ENCODE measurements around the gene USP49.

Gene USP49

GRCh38 chr6:41884957-41885356, 10.2 kb downstream of the USP49 start:
- Histone ChIP-seq H3K23ac (ENCODE audit: low read length in 2 of 2) (no peak overlapping the region), H3K18ac (ENCODE audit: low read depth in 1 of 2, low read length in 2 of 2) (no peak overlapping the region), H2BK120ac (ENCODE audit: low read depth, low read length) (no peak overlapping the region), H2BK15ac (ENCODE audit: low read depth, poor library complexity, severe bottlenecking) (no peak overlapping the region), H3K27me3 (ENCODE audit: control insufficient read depth in 1 of 2, insufficient read depth in 1 of 2, low read length in 2 of 2) (no peaks in the 10 kb centered on the region), H4K91ac (ENCODE audit: low read length) (no peak overlapping the region), H3K79me1 (replicated peaks; ENCODE audit: low read length, poor library complexity, severe bottlenecking) (peaks cover 15% of the 10 kb centered on the region), H4K8ac (ENCODE audit: low read length) (no peak overlapping the region), H3K4me3 (ENCODE audit: insufficient read depth in 1 of 2, low read depth in 1 of 2, low read length in 2 of 2) (no peak overlapping the region), H2AFZ (ENCODE audit: low read depth, low read length) (no peak overlapping the region), H3K4ac (ENCODE audit: low read depth in 1 of 2, low read length in 2 of 2) (no peak overlapping the region), H3K9me3 (ENCODE audit: control insufficient read depth, low read length) (no peaks in the 10 kb centered on the region), H3K36me3 (ENCODE audit: control insufficient read depth in 1 of 2, insufficient read depth in 2 of 2, low read depth in 1 of 2, low read length in 2 of 2) (peaks cover 0 to 4% of the 10 kb centered on the region in 2 experiments), H2AK5ac (ENCODE audit: low read length, severe bottlenecking) (no peak overlapping the region), H3K9ac (ENCODE audit: low read length) (no peak overlapping the region), H3K4me2 (ENCODE audit: low read length, poor library complexity, severe bottlenecking) (no peak overlapping the region), H3K4me1 (ENCODE audit: control insufficient read depth, insufficient read depth, low read depth, low read length) (no peaks in the 10 kb centered on the region), H2BK12ac (ENCODE audit: low read length in 2 of 2) (no peak overlapping the region), H3K14ac (ENCODE audit: low read length in 2 of 2) (no peak overlapping the region), H2BK5ac (ENCODE audit: low read depth, low read length, poor library complexity, severe bottlenecking) (no peak overlapping the region), H3K27ac (ENCODE audit: low read length, poor library complexity, severe bottlenecking) (no peak overlapping the region)
- DNase-seq, result no peak
- WGBS, result 81% methylated on average over 2 of the region's 5 CpGs

DNA sequence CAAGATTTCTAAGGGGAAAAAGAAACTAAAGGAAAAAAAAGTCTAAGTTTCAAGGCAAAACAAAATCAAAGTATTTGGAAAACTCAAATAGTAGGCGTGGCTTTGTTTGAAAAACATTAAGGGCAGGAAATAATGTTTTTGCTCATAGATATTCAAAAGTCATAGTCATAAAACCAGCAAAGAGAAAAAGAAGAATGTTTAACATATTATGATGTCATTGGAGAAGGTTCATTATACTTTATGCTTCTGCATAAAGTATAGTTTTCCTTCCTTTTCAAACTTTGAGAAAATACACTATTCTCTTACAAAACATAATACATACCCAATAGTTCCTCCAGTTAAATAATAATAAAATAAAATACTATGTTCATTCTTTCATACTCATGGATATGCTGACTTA, 13.7 kb downstream of the USP49 start:
- Histone ChIP-seq H3K79me1 (replicated peaks; ENCODE audit: low read length, poor library complexity, severe bottlenecking) (peaks cover 9% of the 10 kb centered on the region), H3K18ac (ENCODE audit: low read depth in 1 of 2, low read length in 2 of 2) (no peak overlapping the region), H2BK120ac (ENCODE audit: low read depth, low read length) (no peak overlapping the region), H3K9me3 (ENCODE audit: control insufficient read depth, low read length) (no peaks in the 10 kb centered on the region), H3K9ac (ENCODE audit: low read length) (no peak overlapping the region), H2AFZ (ENCODE audit: low read depth, low read length) (no peak overlapping the region), H3K36me3 (ENCODE audit: control insufficient read depth in 1 of 2, insufficient read depth in 2 of 2, low read depth in 1 of 2, low read length in 2 of 2) (peaks cover 0 to 4% of the 10 kb centered on the region in 2 experiments), H3K27me3 (ENCODE audit: control insufficient read depth in 1 of 2, insufficient read depth in 1 of 2, low read length in 2 of 2) (no peaks in the 10 kb centered on the region), H4K8ac (ENCODE audit: low read length) (no peak overlapping the region), H2AK5ac (ENCODE audit: low read length, severe bottlenecking) (no peak overlapping the region), H3K4me3 (ENCODE audit: insufficient read depth in 1 of 2, low read depth in 1 of 2, low read length in 2 of 2) (no peak overlapping the region), H3K14ac (ENCODE audit: low read length in 2 of 2) (no peak overlapping the region), H3K4me1 (ENCODE audit: control insufficient read depth, insufficient read depth, low read depth, low read length) (peaks cover 7% of the 10 kb centered on the region), H3K23ac (ENCODE audit: low read length in 2 of 2) (no peak overlapping the region), H2BK5ac (ENCODE audit: low read depth, low read length, poor library complexity, severe bottlenecking) (no peak overlapping the region), H2BK12ac (ENCODE audit: low read length in 2 of 2) (no peak overlapping the region), H3K4ac (ENCODE audit: low read depth in 1 of 2, low read length in 2 of 2) (no peak overlapping the region), H3K4me2 (ENCODE audit: low read length, poor library complexity, severe bottlenecking) (no peak overlapping the region), H2BK15ac (ENCODE audit: low read depth, poor library complexity, severe bottlenecking) (no peak overlapping the region), H3K27ac (ENCODE audit: low read length, poor library complexity, severe bottlenecking) (no peak overlapping the region), H4K91ac (ENCODE audit: low read length) (no peak overlapping the region)
- DNase-seq, result no peak
- WGBS, result no CpG with 5 or more reads among the region's 1 CpG

GRCh38 chr6:41878961-41879405, 16.2 kb downstream of the USP49 start:
- DNase-seq, result peak; percentile 59
- H2AK5ac ChIP-seq (ENCODE audit: low read length, severe bottlenecking), result peak overlapping the region; percentile 49
- no peak overlapping the region for H4K8ac ChIP-seq (ENCODE audit: low read length)
- H3K4me1 ChIP-seq (ENCODE audit: control insufficient read depth, insufficient read depth, low read depth, low read length), result peaks cover 7% of the 10 kb centered on the region
- H3K79me1 ChIP-seq (replicated peaks; ENCODE audit: low read length, poor library complexity, severe bottlenecking), result peaks cover 6% of the 10 kb centered on the region
- H3K9me3 ChIP-seq (ENCODE audit: control insufficient read depth, low read length), result no peaks in the 10 kb centered on the region
- H3K9ac ChIP-seq (ENCODE audit: low read length), result peak overlapping the region; percentile 45
- WGBS, result 55% methylated on average over 5 of the region's 5 CpGs
- no peaks in the 10 kb centered on the region for H3K36me3 ChIP-seq (ENCODE audit: control insufficient read depth in 1 of 2, insufficient read depth in 2 of 2, low read depth in 1 of 2, low read length in 2 of 2)
- H2BK15ac ChIP-seq (ENCODE audit: low read depth, poor library complexity, severe bottlenecking), result no peak overlapping the region
- H3K4me3 ChIP-seq (ENCODE audit: insufficient read depth in 1 of 2, low read depth in 1 of 2, low read length in 2 of 2), result no peak overlapping the region
- no peak overlapping the region for H2BK120ac ChIP-seq (ENCODE audit: low read depth, low read length)
- H3K14ac ChIP-seq (ENCODE audit: low read length in 2 of 2), result no peak overlapping the region
- no peak overlapping the region for H3K18ac ChIP-seq (ENCODE audit: low read depth in 1 of 2, low read length in 2 of 2)
- H3K27me3 ChIP-seq (ENCODE audit: control insufficient read depth in 1 of 2, insufficient read depth in 1 of 2, low read length in 2 of 2), result no peaks in the 10 kb centered on the region
- no peak overlapping the region for H3K4me2 ChIP-seq (ENCODE audit: low read length, poor library complexity, severe bottlenecking)
- no peak overlapping the region for H3K23ac ChIP-seq (ENCODE audit: low read length in 2 of 2)
- H3K27ac ChIP-seq (ENCODE audit: low read length, poor library complexity, severe bottlenecking), result peak overlapping the region; percentile 92
- H2AFZ ChIP-seq (ENCODE audit: low read depth, low read length), result no peak overlapping the region
- no peak overlapping the region for H4K91ac ChIP-seq (ENCODE audit: low read length)
- no peak overlapping the region for H3K4ac ChIP-seq (ENCODE audit: low read depth in 1 of 2, low read length in 2 of 2)
- H2BK5ac ChIP-seq (ENCODE audit: low read depth, low read length, poor library complexity, severe bottlenecking), result no peak overlapping the region
- H2BK12ac ChIP-seq (ENCODE audit: low read length in 2 of 2), result no peak overlapping the region

DNA sequence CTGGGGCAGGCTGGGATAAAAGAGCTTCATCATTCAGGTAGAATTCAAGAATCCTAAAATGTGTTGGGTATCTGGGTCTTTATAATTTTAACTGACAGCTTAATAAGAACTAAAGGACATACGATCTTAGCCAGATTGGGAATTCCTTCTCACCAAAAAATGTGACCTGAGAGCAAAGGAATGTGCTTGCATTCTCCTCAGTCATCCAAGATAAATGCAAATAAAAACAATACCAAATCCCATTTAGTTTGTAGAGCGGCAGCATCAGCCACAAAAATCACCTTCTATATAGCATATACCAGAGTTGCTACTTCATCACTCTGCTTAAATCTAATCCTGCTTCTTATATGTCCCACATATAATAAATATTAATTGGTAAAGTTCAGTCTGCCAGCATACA, 16.9 kb downstream of the USP49 start:
- Histone ChIP-seq H3K23ac (ENCODE audit: low read length in 2 of 2) (no peak overlapping the region), H2BK12ac (ENCODE audit: low read length in 2 of 2) (no peak overlapping the region), H4K91ac (ENCODE audit: low read length) (no peak overlapping the region), H3K36me3 (ENCODE audit: control insufficient read depth in 1 of 2, insufficient read depth in 2 of 2, low read depth in 1 of 2, low read length in 2 of 2) (no peaks in the 10 kb centered on the region), H4K8ac (ENCODE audit: low read length) (no peak overlapping the region), H2BK120ac (ENCODE audit: low read depth, low read length) (no peak overlapping the region), H3K4me2 (ENCODE audit: low read length, poor library complexity, severe bottlenecking) (no peak overlapping the region), H3K4ac (ENCODE audit: low read depth in 1 of 2, low read length in 2 of 2) (no peak overlapping the region), H3K4me3 (ENCODE audit: insufficient read depth in 1 of 2, low read depth in 1 of 2, low read length in 2 of 2) (no peak overlapping the region), H3K14ac (ENCODE audit: low read length in 2 of 2) (no peak overlapping the region), H3K27ac (ENCODE audit: low read length, poor library complexity, severe bottlenecking) (peak overlapping the region; percentile 91), H2AFZ (ENCODE audit: low read depth, low read length) (no peak overlapping the region), H3K79me1 (replicated peaks; ENCODE audit: low read length, poor library complexity, severe bottlenecking) (peaks cover 1% of the 10 kb centered on the region), H3K9me3 (ENCODE audit: control insufficient read depth, low read length) (no peaks in the 10 kb centered on the region), H2AK5ac (ENCODE audit: low read length, severe bottlenecking) (no peak overlapping the region), H3K4me1 (ENCODE audit: control insufficient read depth, insufficient read depth, low read depth, low read length) (peaks cover 7% of the 10 kb centered on the region), H2BK15ac (ENCODE audit: low read depth, poor library complexity, severe bottlenecking) (no peak overlapping the region), H2BK5ac (ENCODE audit: low read depth, low read length, poor library complexity, severe bottlenecking) (no peak overlapping the region), H3K9ac (ENCODE audit: low read length) (peak overlapping the region; percentile 45), H3K27me3 (ENCODE audit: control insufficient read depth in 1 of 2, insufficient read depth in 1 of 2, low read length in 2 of 2) (no peaks in the 10 kb centered on the region), H3K18ac (ENCODE audit: low read depth in 1 of 2, low read length in 2 of 2) (no peak overlapping the region)
- WGBS, result 19% methylated on average over 2 of the region's 2 CpGs
- no peak for DNase-seq
